ENCODE data around the gene TRPM3. TPM values are rescaled to one million over a fixed set of nuclear protein-coding genes. Genes with fewer than 3 reads are reported as not detected.

TRPM3 gene
- total RNA-seq, 1 experiment from 2014 or later = not detected

DNA sequence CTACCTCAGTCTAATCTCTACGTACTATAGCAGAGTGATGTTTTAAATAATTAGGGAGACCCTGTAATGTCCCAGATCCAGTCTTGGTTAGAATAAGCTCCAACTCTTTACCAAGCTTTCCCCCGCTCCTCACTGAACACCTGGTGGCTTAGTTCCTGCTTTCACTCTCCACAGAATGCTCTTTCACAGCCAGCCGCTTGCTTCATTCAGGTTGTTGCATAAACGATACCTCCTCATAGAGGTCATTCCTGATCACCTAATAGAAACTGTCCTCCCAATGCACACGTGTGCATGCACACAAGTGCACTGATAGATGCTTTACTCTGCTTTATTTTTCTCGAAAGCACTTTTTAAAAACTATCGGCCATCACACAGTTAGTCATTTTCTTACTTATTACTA lies 298.1 kb downstream of the TRPM3 start:
- DNase-seq (ENCODE audit: low read depth, low spot score) = no peak
- POLR2A ChIA-PET = no interaction called here
- no peak for ATAC-seq
- Histone ChIP-seq H3K4me1 (ENCODE audit: control insufficient read depth, insufficient read depth, low read length) (no peaks in the 10 kb centered on the region), H3K27me3 (ENCODE audit: control insufficient read depth, insufficient read depth, low read length) (no peaks in the 10 kb centered on the region), H3K36me3 (ENCODE audit: control insufficient read depth, insufficient read depth, low read length) (no peaks in the 10 kb centered on the region), H3K9me3 (ENCODE audit: control insufficient read depth, insufficient read depth, low read depth, low read length) (no peaks in the 10 kb centered on the region), H3K4me3 (ENCODE audit: low read depth in 2 of 2, low read length in 2 of 2) (no peak overlapping the region), H3K27ac (ENCODE audit: low read length) (no peak overlapping the region)
- intact Hi-C loops (cut with micrococcal nuclease; ENCODE audit: unreplicated experiment) (no loop called here), in situ Hi-C loops (cut with HindIII; ENCODE audit: low pct_unique_long_range_greater_than_20kb, low sequenced_read_pairs) (no loop called here)
- BruUV-seq (replicated peaks) = no TSS peak
- CTCF ChIA-PET = interaction anchor here (0.6 kb wide), 1 partner anchor 463 kb away, joined by 5 read pairs; no protein-coding TSS in a partner anchor
- TF ChIP-seq, protein P1, sequence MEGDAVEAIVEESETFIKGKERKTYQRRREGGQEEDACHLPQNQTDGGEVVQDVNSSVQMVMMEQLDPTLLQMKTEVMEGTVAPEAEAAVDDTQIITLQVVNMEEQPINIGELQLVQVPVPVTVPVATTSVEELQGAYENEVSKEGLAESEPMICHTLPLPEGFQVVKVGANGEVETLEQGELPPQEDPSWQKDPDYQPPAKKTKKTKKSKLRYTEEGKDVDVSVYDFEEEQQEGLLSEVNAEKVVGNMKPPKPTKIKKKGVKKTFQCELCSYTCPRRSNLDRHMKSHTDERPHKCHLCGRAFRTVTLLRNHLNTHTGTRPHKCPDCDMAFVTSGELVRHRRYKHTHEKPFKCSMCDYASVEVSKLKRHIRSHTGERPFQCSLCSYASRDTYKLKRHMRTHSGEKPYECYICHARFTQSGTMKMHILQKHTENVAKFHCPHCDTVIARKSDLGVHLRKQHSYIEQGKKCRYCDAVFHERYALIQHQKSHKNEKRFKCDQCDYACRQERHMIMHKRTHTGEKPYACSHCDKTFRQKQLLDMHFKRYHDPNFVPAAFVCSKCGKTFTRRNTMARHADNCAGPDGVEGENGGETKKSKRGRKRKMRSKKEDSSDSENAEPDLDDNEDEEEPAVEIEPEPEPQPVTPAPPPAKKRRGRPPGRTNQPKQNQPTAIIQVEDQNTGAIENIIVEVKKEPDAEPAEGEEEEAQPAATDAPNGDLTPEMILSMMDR (IDR thresholded peaks at IDR 0.05) = no peak
- TF ChIP-seq POLR2AphosphoS5 (IDR thresholded peaks at IDR 0.05; ENCODE audit: low read depth, low read length) (no peak), SIN3A (IDR thresholded peaks at IDR 0.05; ENCODE audit: borderline replicate concordance, insufficient read depth, low read depth, low read length) (no peak), TCF7L2 (IDR thresholded peaks at IDR 0.05; ENCODE audit: low read depth, low read length) (no peak)
- TF ChIP-seq, protein P2, sequence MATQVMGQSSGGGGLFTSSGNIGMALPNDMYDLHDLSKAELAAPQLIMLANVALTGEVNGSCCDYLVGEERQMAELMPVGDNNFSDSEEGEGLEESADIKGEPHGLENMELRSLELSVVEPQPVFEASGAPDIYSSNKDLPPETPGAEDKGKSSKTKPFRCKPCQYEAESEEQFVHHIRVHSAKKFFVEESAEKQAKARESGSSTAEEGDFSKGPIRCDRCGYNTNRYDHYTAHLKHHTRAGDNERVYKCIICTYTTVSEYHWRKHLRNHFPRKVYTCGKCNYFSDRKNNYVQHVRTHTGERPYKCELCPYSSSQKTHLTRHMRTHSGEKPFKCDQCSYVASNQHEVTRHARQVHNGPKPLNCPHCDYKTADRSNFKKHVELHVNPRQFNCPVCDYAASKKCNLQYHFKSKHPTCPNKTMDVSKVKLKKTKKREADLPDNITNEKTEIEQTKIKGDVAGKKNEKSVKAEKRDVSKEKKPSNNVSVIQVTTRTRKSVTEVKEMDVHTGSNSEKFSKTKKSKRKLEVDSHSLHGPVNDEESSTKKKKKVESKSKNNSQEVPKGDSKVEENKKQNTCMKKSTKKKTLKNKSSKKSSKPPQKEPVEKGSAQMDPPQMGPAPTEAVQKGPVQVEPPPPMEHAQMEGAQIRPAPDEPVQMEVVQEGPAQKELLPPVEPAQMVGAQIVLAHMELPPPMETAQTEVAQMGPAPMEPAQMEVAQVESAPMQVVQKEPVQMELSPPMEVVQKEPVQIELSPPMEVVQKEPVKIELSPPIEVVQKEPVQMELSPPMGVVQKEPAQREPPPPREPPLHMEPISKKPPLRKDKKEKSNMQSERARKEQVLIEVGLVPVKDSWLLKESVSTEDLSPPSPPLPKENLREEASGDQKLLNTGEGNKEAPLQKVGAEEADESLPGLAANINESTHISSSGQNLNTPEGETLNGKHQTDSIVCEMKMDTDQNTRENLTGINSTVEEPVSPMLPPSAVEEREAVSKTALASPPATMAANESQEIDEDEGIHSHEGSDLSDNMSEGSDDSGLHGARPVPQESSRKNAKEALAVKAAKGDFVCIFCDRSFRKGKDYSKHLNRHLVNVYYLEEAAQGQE (IDR thresholded peaks at IDR 0.05; ENCODE audit: insufficient read depth in 1 of 2, low read depth in 2 of 2, low read length in 1 of 2) = no peak

DNA sequence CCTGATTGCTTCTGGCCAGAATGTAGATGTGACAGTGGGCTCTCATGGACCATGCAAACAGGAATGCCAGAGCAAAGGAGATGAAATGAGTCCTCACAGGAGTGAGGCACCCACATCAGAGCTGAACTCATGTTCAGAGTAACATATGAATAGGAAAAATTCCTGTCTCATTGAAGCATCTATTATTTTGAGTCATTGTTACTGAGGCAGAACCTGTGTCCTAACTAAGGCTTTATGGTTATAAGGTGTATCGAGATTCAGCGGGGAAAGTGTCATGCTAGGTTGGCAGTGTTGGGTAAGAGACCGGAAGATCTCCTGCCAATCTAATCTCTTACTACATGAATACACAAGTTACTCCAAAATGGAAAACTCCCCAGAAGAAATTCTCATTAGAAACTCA lies 304.1 kb downstream of the TRPM3 start:
- ATAC-seq = no peak
- intact Hi-C loops (cut with micrococcal nuclease; ENCODE audit: unreplicated experiment) (no loop called here), in situ Hi-C loops (cut with HindIII; ENCODE audit: low pct_unique_long_range_greater_than_20kb, low sequenced_read_pairs) (no loop called here)
- Histone ChIP-seq H3K27me3 (ENCODE audit: control insufficient read depth, insufficient read depth, low read length) (no peaks in the 10 kb centered on the region), H3K4me3 (ENCODE audit: low read depth in 2 of 2, low read length in 2 of 2) (no peak overlapping the region), H3K4me1 (ENCODE audit: control insufficient read depth, insufficient read depth, low read length) (no peaks in the 10 kb centered on the region), H3K36me3 (ENCODE audit: control insufficient read depth, insufficient read depth, low read length) (no peaks in the 10 kb centered on the region), H3K9me3 (ENCODE audit: control insufficient read depth, insufficient read depth, low read depth, low read length) (no peaks in the 10 kb centered on the region), H3K27ac (ENCODE audit: low read length) (no peak overlapping the region)
- ChIA-PET CTCF (no interaction called here), POLR2A (no interaction called here)
- TF ChIP-seq SIN3A (IDR thresholded peaks at IDR 0.05; ENCODE audit: borderline replicate concordance, insufficient read depth, low read depth, low read length) (no peak), POLR2AphosphoS5 (IDR thresholded peaks at IDR 0.05; ENCODE audit: low read depth, low read length) (no peak), TCF7L2 (IDR thresholded peaks at IDR 0.05; ENCODE audit: low read depth, low read length) (no peak)
- TF ChIP-seq, protein P2 (IDR thresholded peaks at IDR 0.05; ENCODE audit: insufficient read depth in 1 of 2, low read depth in 2 of 2, low read length in 1 of 2) = no peak
- TF ChIP-seq, protein P1 (IDR thresholded peaks at IDR 0.05) = no peak
- DNase-seq (ENCODE audit: low read depth, low spot score) = no peak
- no TSS peak for BruUV-seq (replicated peaks)

All from Panc1 (cell line).